ENCODE data around the gene RNH1. TPM values are rescaled to one million over a fixed set of nuclear protein-coding genes. Genes with fewer than 3 reads are reported as not detected.

Gene RNH1
- total RNA-seq, 1 donor from 2014 or later: 142 TPM

GRCh38 chr11:488579-488978 is 18.5 kb downstream of the RNH1 start:
- Histone ChIP-seq H3K27ac (replicated peaks) (no peak overlapping the region), H3K36me3 (peaks cover 43% of the 10 kb centered on the region), H3K4me3 (no peak overlapping the region), H3K27me3 (ENCODE audit: low read depth) (no peaks in the 10 kb centered on the region), H3K4me1 (peaks cover 5% of the 10 kb centered on the region), H3K9me3 (replicated peaks) (no peaks in the 10 kb centered on the region)
- no peak for DNase-seq
- TF ChIP-seq CTCF (IDR thresholded peaks at IDR 0.05; ENCODE audit: borderline replicate concordance): no peak
- intact Hi-C loops (cut with micrococcal nuclease): no loop called here

GRCh38 chr11:488062-488461 is 19.0 kb downstream of the RNH1 start:
- Histone ChIP-seq H3K4me1 (peaks cover 5% of the 10 kb centered on the region), H3K27ac (replicated peaks) (no peak overlapping the region), H3K27me3 (ENCODE audit: low read depth) (no peaks in the 10 kb centered on the region), H3K9me3 (replicated peaks) (no peaks in the 10 kb centered on the region), H3K4me3 (no peak overlapping the region), H3K36me3 (peaks cover 38% of the 10 kb centered on the region)
- intact Hi-C loops (cut with micrococcal nuclease): no loop called here
- no peak for DNase-seq
- no peak for TF ChIP-seq CTCF (IDR thresholded peaks at IDR 0.05; ENCODE audit: borderline replicate concordance)

GRCh38 chr11:487571-488021 is 19.4 kb downstream of the RNH1 start:
- no peaks in the 10 kb centered on the region for H3K9me3 ChIP-seq (replicated peaks)
- H3K36me3 ChIP-seq: peaks cover 33% of the 10 kb centered on the region
- H3K27me3 ChIP-seq (ENCODE audit: low read depth): no peaks in the 10 kb centered on the region
- no peak for TF ChIP-seq CTCF (IDR thresholded peaks at IDR 0.05; ENCODE audit: borderline replicate concordance)
- H3K4me3 ChIP-seq: no peak overlapping the region
- no peak for DNase-seq
- H3K4me1 ChIP-seq: peaks cover 5% of the 10 kb centered on the region
- intact Hi-C loops (cut with micrococcal nuclease): no loop called here
- H3K27ac ChIP-seq (replicated peaks): no peak overlapping the region

GRCh38 chr11:486189-486588 is 20.9 kb downstream of the RNH1 start:
- H3K4me3 ChIP-seq: no peak overlapping the region

GRCh38 chr11:484616-485015 is 22.4 kb downstream of the RNH1 start:
- no peak for DNase-seq
- no peak overlapping the region for H3K4me3 ChIP-seq
- H3K27ac ChIP-seq (replicated peaks): no peak overlapping the region
- no peak for TF ChIP-seq CTCF (IDR thresholded peaks at IDR 0.05; ENCODE audit: borderline replicate concordance)
- H3K27me3 ChIP-seq (ENCODE audit: low read depth): no peaks in the 10 kb centered on the region
- peaks cover 22% of the 10 kb centered on the region for H3K36me3 ChIP-seq
- H3K4me1 ChIP-seq: peaks cover 5% of the 10 kb centered on the region
- no peaks in the 10 kb centered on the region for H3K9me3 ChIP-seq (replicated peaks)
- intact Hi-C loops (cut with micrococcal nuclease): no loop called here

More at GRCh38 chr11:486189-486588, 20.9 kb downstream of the RNH1 start:
- no peak for DNase-seq
- Histone ChIP-seq H3K36me3 (peaks cover 30% of the 10 kb centered on the region), H3K27me3 (ENCODE audit: low read depth) (no peaks in the 10 kb centered on the region), H3K27ac (replicated peaks) (no peak overlapping the region), H3K9me3 (replicated peaks) (no peaks in the 10 kb centered on the region), H3K4me1 (peaks cover 5% of the 10 kb centered on the region)
- no peak for TF ChIP-seq CTCF (IDR thresholded peaks at IDR 0.05; ENCODE audit: borderline replicate concordance)
- intact Hi-C loops (cut with micrococcal nuclease): no loop called here

- Histone ChIP-seq H3K27ac (replicated peaks) (no peak overlapping the region), H3K27me3 (ENCODE audit: low read depth) (no peaks in the 10 kb centered on the region), H3K4me1 (peaks cover 5% of the 10 kb centered on the region), H3K36me3 (peaks cover 13% of the 10 kb centered on the region), H3K9me3 (replicated peaks) (no peaks in the 10 kb centered on the region), H3K4me3 (no peak overlapping the region)
- no peak for DNase-seq
- intact Hi-C loops (cut with micrococcal nuclease): no loop called here
- no peak for TF ChIP-seq CTCF (IDR thresholded peaks at IDR 0.05; ENCODE audit: borderline replicate concordance)
Measured at GRCh38 chr11:479311-479710, 27.7 kb downstream of the RNH1 start.
